Epithelial cell of esophagus (primary cell): ENCODE data around the gene MYH7B.

Experiments used
- DNase-seq: peaks from one replicate; pipeline ENCODE4 v3.0.0; 2010; ENCODE audit warnings: low read depth
- H3K4me3 ChIP-seq: 2 replicates; pipeline ENCODE4 v1.5.1; 2011; ENCODE audit warnings: mild to moderate bottlenecking, low read length, control low read depth
- TF ChIP-seq, protein P1 (sequence below): IDR thresholded peaks from 2 replicates; pipeline ENCODE4 v1.5.1; 2011; ENCODE audit warnings: low read depth, mild to moderate bottlenecking, low read length, control low read depth, inconsistent platforms; ENCODE audit not compliant: insufficient read depth; ENCODE audit errors: missing control alignments

Gene MYH7B

DNA sequence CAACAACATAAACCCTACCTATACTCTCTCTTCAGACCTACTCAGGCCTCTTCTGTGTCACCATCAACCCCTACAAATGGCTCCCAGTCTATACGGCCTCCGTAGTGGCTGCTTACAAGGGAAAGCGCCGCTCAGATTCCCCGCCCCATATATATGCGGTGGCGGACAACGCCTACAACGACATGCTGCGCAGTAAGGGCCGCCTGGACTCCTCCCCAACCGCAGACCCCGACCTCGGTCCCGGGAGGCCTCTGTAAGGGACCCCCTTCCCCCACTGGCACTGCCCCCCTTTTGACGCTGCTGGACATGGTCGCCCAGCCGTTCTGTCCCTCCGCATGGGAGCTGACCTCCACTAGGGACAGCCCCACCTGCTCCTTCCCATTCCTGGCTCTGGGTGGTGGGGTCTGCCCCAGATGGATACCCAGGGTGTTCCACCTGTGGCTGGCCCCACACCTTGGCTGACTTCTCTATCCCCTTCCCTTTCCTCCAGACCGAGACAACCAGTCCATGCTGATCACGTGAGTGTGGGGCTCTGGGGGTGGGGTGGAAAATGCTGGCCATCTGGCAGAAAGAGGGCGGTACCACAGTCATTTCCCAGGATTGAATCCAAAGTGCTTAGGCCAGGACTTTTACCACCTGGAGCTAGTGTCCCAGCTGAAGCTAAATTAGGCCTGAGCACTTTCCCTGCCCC lies 25.0 kb downstream of the MYH7B start:
- TF ChIP-seq, protein P1, sequence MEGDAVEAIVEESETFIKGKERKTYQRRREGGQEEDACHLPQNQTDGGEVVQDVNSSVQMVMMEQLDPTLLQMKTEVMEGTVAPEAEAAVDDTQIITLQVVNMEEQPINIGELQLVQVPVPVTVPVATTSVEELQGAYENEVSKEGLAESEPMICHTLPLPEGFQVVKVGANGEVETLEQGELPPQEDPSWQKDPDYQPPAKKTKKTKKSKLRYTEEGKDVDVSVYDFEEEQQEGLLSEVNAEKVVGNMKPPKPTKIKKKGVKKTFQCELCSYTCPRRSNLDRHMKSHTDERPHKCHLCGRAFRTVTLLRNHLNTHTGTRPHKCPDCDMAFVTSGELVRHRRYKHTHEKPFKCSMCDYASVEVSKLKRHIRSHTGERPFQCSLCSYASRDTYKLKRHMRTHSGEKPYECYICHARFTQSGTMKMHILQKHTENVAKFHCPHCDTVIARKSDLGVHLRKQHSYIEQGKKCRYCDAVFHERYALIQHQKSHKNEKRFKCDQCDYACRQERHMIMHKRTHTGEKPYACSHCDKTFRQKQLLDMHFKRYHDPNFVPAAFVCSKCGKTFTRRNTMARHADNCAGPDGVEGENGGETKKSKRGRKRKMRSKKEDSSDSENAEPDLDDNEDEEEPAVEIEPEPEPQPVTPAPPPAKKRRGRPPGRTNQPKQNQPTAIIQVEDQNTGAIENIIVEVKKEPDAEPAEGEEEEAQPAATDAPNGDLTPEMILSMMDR, result no peak
- no peak for DNase-seq
- no peak overlapping the region for H3K4me3 ChIP-seq

DNA sequence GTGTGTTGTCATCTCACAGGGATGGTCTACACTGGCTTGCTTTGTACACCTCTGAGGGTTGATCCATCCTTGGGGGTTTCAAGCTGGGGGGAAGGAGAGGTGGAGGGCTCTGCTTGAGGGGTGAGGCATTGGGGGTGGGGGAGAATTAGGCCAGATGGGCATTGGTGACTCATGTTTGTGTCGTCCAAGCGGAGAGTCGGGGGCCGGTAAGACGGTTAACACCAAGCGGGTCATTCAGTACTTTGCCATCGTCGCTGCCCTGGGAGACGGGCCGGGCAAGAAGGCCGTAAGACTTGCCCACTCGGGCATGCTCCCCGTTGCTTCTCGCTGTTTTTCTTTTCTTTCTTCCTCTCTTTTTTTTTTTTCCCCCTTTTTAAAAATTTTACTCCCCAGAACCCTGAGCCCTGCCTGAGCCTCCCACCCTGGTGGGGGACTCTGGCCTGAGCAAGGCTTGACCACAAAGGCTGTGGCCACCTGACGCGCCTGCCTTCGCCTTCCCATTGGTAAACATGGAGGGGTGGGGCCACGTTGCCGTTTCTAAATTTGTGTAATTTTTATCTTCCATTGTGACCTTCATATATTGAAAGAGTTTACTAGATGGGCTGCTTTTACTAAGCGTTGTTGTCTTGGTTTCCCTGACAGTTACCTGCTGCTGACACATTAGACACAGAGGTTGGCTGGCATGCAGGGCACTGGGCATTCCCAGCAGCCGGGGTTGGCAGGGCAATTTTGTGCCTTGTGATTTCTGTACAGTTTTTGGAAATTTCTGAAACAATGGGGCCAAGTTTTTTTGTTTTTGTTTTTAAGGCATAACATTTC lies 26.8 kb downstream of the MYH7B start:
- no peak for DNase-seq
- H3K4me3 ChIP-seq, result no peak overlapping the region
- TF ChIP-seq, protein P1, result no peak

DNA sequence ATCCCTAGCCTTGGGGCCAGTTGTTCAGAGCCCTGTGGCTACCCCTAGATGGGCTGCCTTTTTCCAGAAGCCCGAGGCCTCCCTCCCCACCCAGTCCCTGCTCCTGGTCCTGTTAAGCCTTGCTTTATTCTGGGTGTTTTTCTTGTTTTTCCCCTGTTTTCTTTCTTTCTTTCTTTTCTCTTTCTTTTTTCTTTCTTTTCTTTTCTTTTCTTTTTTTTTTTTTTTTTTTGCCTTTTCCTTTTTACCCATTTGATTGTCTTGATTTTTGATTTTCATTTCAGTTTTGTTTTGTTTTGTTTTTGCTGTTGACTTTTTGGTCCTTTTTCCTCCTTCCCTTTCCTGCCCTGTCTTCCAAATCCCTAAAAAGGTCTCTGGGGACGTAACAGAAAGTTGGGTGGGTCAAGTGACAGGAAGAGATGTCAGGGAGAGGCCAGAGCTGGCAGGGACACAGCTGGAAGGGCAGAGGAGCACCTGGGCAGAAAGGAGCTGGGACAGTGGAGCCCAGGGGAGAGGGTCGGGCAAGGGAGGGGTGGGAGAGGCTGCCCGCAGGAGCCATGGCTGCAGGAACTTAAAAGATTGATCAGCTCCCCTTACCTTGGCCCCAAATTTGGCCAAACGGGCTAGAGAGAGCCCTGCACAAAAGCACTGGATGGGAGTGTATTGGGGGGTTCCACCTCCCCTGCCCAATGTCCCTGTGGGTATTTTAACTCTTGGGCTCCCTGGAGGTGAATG lies 27.6 kb downstream of the MYH7B start:
- DNase-seq, result no peak
- TF ChIP-seq, protein P1, result no peak
- H3K4me3 ChIP-seq, result no peak overlapping the region

- DNase-seq, result no peak
- no peak overlapping the region for H3K4me3 ChIP-seq
- TF ChIP-seq, protein P1, result no peak
Observed at GRCh38 chr20:34983995-34984735, 28.5 kb downstream of the MYH7B start.

DNA sequence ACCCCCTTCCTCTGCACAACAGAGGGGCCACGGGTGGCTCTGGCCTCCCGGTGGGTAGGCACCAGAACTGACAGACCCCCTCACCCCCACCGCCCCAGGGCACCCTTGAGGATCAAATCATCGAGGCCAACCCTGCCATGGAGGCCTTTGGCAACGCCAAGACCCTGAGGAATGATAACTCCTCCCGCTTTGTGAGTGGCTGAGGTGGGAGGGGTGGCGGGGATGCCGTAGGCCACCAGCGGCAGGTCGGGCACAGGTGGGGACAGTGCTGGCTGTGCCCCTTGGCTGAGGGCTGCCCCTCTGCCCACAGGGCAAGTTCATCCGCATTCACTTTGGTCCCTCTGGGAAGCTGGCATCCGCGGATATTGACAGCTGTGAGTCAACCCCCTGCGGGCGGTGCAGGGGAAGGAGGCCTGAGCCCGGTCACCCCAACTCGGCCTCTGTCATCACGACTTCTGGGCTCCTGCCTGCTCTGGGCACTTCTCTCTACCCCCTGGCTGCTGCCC lies 29.1 kb downstream of the MYH7B start:
- DNase-seq, result no peak
- no peak overlapping the region for H3K4me3 ChIP-seq
- TF ChIP-seq, protein P1, result no peak
